GM23338 (cell line): ENCODE results near the gene RPL32.

Experiments
- POLR2AphosphoS5 ChIP-seq: IDR thresholded peaks from 2 replicates; pipeline ENCODE4 v1.6.1; 2016; ENCODE audit warnings: antibody characterized with exemption, low read depth
- TF ChIP-seq, protein P1 (sequence below): IDR thresholded peaks from one replicate; pipeline ENCODE4 v1.6.1; 2018; ENCODE audit warnings: antibody characterized with exemption; ENCODE audit not compliant: unreplicated experiment

DNA sequence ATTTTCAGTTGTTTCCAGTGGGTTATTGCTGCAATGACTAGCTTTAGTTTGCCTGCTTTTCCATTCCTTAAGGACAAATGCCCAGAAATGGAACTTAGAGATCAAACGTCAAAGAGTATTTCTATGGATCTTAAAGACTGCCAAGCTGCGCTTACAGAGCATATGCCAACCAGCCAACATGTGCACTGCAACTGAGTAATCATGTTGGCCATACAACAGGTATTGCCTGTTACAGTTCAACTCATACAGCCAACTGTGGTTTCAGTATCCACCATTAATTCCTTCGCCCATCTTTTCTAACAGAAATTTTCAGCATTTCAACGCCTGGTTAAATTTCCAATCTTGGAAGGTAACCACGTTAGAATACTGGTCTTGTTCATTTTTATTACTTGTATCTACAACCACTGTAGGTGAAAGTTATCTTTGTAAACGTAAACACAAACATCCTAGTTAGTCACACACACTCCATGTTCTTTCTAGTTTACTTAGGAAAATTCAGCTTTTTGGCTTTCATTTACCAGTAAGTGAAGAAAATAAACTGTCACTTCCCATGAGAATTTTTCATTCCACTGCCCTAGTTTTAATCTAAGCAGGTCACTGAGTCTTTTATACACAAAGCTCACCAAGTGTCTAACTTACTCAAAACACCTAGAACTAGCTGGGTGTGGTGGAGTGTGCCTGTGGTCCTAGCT lies 3.9 kb downstream of the RPL32 start:
- TF ChIP-seq POLR2AphosphoS5: no peak
- TF ChIP-seq, protein P1, sequence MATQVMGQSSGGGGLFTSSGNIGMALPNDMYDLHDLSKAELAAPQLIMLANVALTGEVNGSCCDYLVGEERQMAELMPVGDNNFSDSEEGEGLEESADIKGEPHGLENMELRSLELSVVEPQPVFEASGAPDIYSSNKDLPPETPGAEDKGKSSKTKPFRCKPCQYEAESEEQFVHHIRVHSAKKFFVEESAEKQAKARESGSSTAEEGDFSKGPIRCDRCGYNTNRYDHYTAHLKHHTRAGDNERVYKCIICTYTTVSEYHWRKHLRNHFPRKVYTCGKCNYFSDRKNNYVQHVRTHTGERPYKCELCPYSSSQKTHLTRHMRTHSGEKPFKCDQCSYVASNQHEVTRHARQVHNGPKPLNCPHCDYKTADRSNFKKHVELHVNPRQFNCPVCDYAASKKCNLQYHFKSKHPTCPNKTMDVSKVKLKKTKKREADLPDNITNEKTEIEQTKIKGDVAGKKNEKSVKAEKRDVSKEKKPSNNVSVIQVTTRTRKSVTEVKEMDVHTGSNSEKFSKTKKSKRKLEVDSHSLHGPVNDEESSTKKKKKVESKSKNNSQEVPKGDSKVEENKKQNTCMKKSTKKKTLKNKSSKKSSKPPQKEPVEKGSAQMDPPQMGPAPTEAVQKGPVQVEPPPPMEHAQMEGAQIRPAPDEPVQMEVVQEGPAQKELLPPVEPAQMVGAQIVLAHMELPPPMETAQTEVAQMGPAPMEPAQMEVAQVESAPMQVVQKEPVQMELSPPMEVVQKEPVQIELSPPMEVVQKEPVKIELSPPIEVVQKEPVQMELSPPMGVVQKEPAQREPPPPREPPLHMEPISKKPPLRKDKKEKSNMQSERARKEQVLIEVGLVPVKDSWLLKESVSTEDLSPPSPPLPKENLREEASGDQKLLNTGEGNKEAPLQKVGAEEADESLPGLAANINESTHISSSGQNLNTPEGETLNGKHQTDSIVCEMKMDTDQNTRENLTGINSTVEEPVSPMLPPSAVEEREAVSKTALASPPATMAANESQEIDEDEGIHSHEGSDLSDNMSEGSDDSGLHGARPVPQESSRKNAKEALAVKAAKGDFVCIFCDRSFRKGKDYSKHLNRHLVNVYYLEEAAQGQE: no peak
